A673 (cell line): ENCODE data around the gene MYO5B. TPM values are rescaled to one million over a fixed set of nuclear protein-coding genes. Genes with fewer than 3 reads are reported as not detected.

ENCODE experiments used
- BruUV-seq: library from RNA; stranded (reverse); fragments of 400-500 nt; replicated peaks from 2 replicates; lab custom pipeline; 2021; lab: Mats Ljungman, UMichigan
- CTCF ChIA-PET: fragments of 300-600 bp; sonication (Branson Sonifier 250); formaldehyde crosslinking; loops from one replicate; lab custom pipeline; 2022; ENCODE audit warnings: antibody characterized with exemption; lab: Charles Lee
- POLR2A ChIA-PET: fragments of 300-600 bp; sonication (Branson Sonifier 250); formaldehyde crosslinking; loops from one replicate; lab custom pipeline; 2022; ENCODE audit warnings: antibody characterized with exemption; ENCODE audit not compliant: low non-redundant PET; lab: Charles Lee
- DNase-seq: peaks from one replicate; pipeline ENCODE4 v3.0.0-alpha.2; 2015; ENCODE audit warnings: low spot score
- H3K27ac ChIP-seq: fragments of 200-600 bp; sonication (generic); 2 replicates; pipeline ENCODE4 v1.5.1; 2016; ENCODE audit warnings: mixed run types, low read depth, mild to moderate bottlenecking, mixed read lengths, antibody characterized with exemption, low read length; ENCODE audit not compliant: poor library complexity, severe bottlenecking
- H3K27me3 ChIP-seq: fragments of 200-600 bp; sonication (generic); replicated peaks from 2 replicates; pipeline ENCODE4 v1.6.1; 2017; ENCODE audit warnings: mixed run types, low read depth, mild to moderate bottlenecking, mixed read lengths, antibody characterized with exemption, low read length; ENCODE audit not compliant: insufficient read depth, poor library complexity
- H3K36me3 ChIP-seq: fragments of 200-600 bp; sonication (generic); 2 replicates; pipeline ENCODE4 v1.6.1; 2016; ENCODE audit warnings: mixed run types, mild to moderate bottlenecking, mixed read lengths, antibody characterized with exemption, low read length; ENCODE audit not compliant: insufficient read depth, poor library complexity, severe bottlenecking
- H3K4me1 ChIP-seq: fragments of 200-600 bp; sonication (generic); 2 replicates; pipeline ENCODE4 v1.6.1; 2017; ENCODE audit warnings: mixed run types, mild to moderate bottlenecking, mixed read lengths, antibody characterized with exemption, low read length; ENCODE audit not compliant: insufficient read depth, poor library complexity, severe bottlenecking
- H3K4me3 ChIP-seq: fragments of 200-600 bp; sonication (generic); 2 replicates; pipeline ENCODE4 v1.5.1; 2016; ENCODE audit warnings: low read depth, mixed run types, mild to moderate bottlenecking, mixed read lengths, low read length; ENCODE audit not compliant: poor library complexity, severe bottlenecking
- H3K9me3 ChIP-seq: fragments of 200-600 bp; sonication (generic); 2 replicates; pipeline ENCODE4 v1.6.1; 2016; ENCODE audit warnings: mixed run types, low read depth, mild to moderate bottlenecking, mixed read lengths, antibody characterized with exemption, low read length; ENCODE audit not compliant: poor library complexity, severe bottlenecking
- CTCF ChIP-seq: fragments of 300-800, 200-600 bp; sonication (generic); conservative IDR thresholded peaks from 2 replicates; pipeline ENCODE4 v1.5.1; 2017; ENCODE audit warnings: low read depth, mild to moderate bottlenecking, antibody characterized with exemption, low read length, moderate library complexity, mixed read lengths
- EZH2 ChIP-seq: fragments of 200-600 bp; sonication (generic); IDR thresholded peaks from 2 replicates; pipeline ENCODE4 v1.6.1; 2017; ENCODE audit warnings: borderline replicate concordance, low read depth, mild to moderate bottlenecking, mixed read lengths, antibody characterized with exemption, low read length; ENCODE audit not compliant: poor library complexity, severe bottlenecking
- intact Hi-C: fragments of 100-400 bp; cut with micrococcal nuclease; formaldehyde crosslinking; loops from one replicate; pipeline ENCODE4 v1.10.0; 2022; ENCODE audit not compliant: unreplicated experiment
- total RNA-seq: library from RNA; stranded (reverse); gene quantifications from 2 replicates; pipeline ENCODE4 v1.2.3, GENCODE V29; 2021

MYO5B gene
- total RNA-seq, 1 experiment from 2014 or later: 0.30 TPM

GRCh38 chr18:49913221-49913620 is 281.7 kb downstream of the MYO5B start:
- H3K36me3 ChIP-seq: no peaks in the 10 kb centered on the region
- H3K27ac ChIP-seq: no peak overlapping the region
- no TSS peak for BruUV-seq
- H3K9me3 ChIP-seq: no peaks in the 10 kb centered on the region
- TF ChIP-seq CTCF: no peak
- TF ChIP-seq EZH2: no peak
- no peak for DNase-seq
- no peak overlapping the region for H3K4me3 ChIP-seq
- intact Hi-C loops: no loop called here
- ChIA-PET CTCF (no interaction called here), POLR2A (no interaction called here)
- H3K27me3 ChIP-seq: peaks cover 21% of the 10 kb centered on the region
- H3K4me1 ChIP-seq: no peaks in the 10 kb centered on the region

- no peak for TF ChIP-seq CTCF
- no peak for TF ChIP-seq EZH2
- Histone ChIP-seq H3K27ac (no peak overlapping the region), H3K4me3 (no peak overlapping the region), H3K36me3 (no peaks in the 10 kb centered on the region), H3K9me3 (no peaks in the 10 kb centered on the region), H3K27me3 (peaks cover 13% of the 10 kb centered on the region), H3K4me1 (no peaks in the 10 kb centered on the region)
- no peak for DNase-seq
- no TSS peak for BruUV-seq
- CTCF ChIA-PET: no interaction called here
- POLR2A ChIA-PET: no interaction called here
- intact Hi-C loops: no loop called here
These were observed 283.5 kb downstream of the MYO5B start for GRCh38 chr18:49911427-49911826.

- Histone ChIP-seq H3K4me1 (no peaks in the 10 kb centered on the region), H3K4me3 (no peak overlapping the region), H3K36me3 (no peaks in the 10 kb centered on the region), H3K27me3 (peaks cover 10% of the 10 kb centered on the region), H3K27ac (no peak overlapping the region), H3K9me3 (no peaks in the 10 kb centered on the region)
- TF ChIP-seq EZH2 (no peak), CTCF (no peak)
- intact Hi-C loops: no loop called here
- ChIA-PET CTCF (no interaction called here), POLR2A (no interaction called here)
- no peak for DNase-seq
- BruUV-seq: no TSS peak
These were observed 284.0 kb downstream of the MYO5B start for GRCh38 chr18:49910986-49911385.
